ENCODE measurements around the gene CST11.

DNA sequence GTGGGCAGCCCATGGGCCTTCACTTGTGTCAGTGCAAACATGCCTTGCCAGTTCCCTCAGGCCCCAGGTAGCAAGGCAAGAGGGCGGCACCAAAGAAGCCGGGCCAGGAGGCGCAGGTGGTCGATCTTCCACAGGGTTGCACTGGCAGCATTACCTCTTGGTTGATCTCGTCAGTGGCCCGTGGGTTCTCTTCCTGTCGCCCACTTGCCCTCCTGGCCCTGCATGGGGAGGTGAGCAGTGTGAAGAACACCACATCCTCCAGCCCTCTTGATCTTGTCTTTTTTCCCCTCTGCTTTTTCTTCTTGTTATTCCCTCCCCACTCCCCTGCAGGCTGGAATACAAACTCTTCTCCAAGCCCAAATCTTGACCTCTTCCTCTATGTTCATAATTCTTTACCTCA, 3.0 kb upstream of the CST11 start:
- TF ChIP-seq, protein P1, sequence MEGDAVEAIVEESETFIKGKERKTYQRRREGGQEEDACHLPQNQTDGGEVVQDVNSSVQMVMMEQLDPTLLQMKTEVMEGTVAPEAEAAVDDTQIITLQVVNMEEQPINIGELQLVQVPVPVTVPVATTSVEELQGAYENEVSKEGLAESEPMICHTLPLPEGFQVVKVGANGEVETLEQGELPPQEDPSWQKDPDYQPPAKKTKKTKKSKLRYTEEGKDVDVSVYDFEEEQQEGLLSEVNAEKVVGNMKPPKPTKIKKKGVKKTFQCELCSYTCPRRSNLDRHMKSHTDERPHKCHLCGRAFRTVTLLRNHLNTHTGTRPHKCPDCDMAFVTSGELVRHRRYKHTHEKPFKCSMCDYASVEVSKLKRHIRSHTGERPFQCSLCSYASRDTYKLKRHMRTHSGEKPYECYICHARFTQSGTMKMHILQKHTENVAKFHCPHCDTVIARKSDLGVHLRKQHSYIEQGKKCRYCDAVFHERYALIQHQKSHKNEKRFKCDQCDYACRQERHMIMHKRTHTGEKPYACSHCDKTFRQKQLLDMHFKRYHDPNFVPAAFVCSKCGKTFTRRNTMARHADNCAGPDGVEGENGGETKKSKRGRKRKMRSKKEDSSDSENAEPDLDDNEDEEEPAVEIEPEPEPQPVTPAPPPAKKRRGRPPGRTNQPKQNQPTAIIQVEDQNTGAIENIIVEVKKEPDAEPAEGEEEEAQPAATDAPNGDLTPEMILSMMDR (IDR thresholded peaks at IDR 0.05 in 4 of 5, conservative IDR thresholded peaks at IDR 0.05 in 1 of 5): no peak
- no peak for TF ChIP-seq POLR2A (IDR thresholded peaks at IDR 0.05)
